Fibroblast of skin of back (primary cell): ENCODE data around the gene CFL1.

Experiments
- DNase-seq: peaks from one replicate; pipeline ENCODE4 v3.0.0-alpha.2; 2013

Gene CFL1

GRCh38 chr11:65887723-65888162 is 29.8 kb upstream of the CFL1 start:
- DNase-seq = no peak

GRCh38 chr11:65886826-65887722 is 29.1 kb upstream of the CFL1 start:
- no peak for DNase-seq

- DNase-seq = no peak
Observed at GRCh38 chr11:65885808-65886536, 28.0 kb upstream of the CFL1 start.

GRCh38 chr11:65885231-65885630 is 27.3 kb upstream of the CFL1 start:
- no peak for DNase-seq

GRCh38 chr11:65884716-65885092 is 26.7 kb upstream of the CFL1 start:
- peak; percentile 67 for DNase-seq

- DNase-seq = no peak
Observed at GRCh38 chr11:65883786-65884715, 26.1 kb upstream of the CFL1 start.

GRCh38 chr11:65883058-65883761 is 25.2 kb upstream of the CFL1 start:
- DNase-seq = no peak

- DNase-seq = no peak
Observed at GRCh38 chr11:65882120-65883057, 24.4 kb upstream of the CFL1 start.

- DNase-seq = no peak
Observed at GRCh38 chr11:65880844-65881421, 23.0 kb upstream of the CFL1 start.

GRCh38 chr11:65880027-65880426 is 22.0 kb upstream of the CFL1 start:
- DNase-seq = no peak

GRCh38 chr11:65879617-65880016 is 21.6 kb upstream of the CFL1 start, which contains the start of gene CTSW:
CTSW (plus strand) TSS chr11:65879837; CDS start chr11:65879855, 18 bp downstream.
- no peak for DNase-seq

GRCh38 chr11:65873318-65874156 is 15.6 kb upstream of the CFL1 start:
- peak; percentile 92 for DNase-seq

- DNase-seq = peak; percentile 76
Observed at GRCh38 chr11:65872586-65873317, 14.8 kb upstream of the CFL1 start, which contains the start of gene EFEMP2. EFEMP2 (minus strand) TSS chr11:65872800; CDS start chr11:65872354, 446 bp downstream.

GRCh38 chr11:65871811-65872548 is 14.0 kb upstream of the CFL1 start:
- DNase-seq = peak; percentile 52

GRCh38 chr11:65870706-65871681 is 13.0 kb upstream of the CFL1 start:
- peak; percentile 73 for DNase-seq

GRCh38 chr11:65870307-65870658 is 12.3 kb upstream of the CFL1 start:
- no peak for DNase-seq
